Tibial nerve (tissue), 4 donors: ENCODE results near the gene FGD4.

Experiments
- CTCF ChIP-seq, 5 experiments: fragments of 200-600 bp in 3 of 5; fragments of 450-650 bp in 2 of 5; sonication (generic) in 3 of 5; IDR thresholded peaks; one replicate each; pipeline ENCODE4 v1.5.1; 2016 to 2019; ENCODE audit warnings: antibody characterized with exemption in 5 of 5, mild to moderate bottlenecking in 3 of 5, moderate library complexity in 2 of 5
- EP300 ChIP-seq, 2 donors: sonication (generic); formaldehyde crosslinking; IDR thresholded peaks; one replicate each; pipeline ENCODE4 v1.6.1; 2017; ENCODE audit warnings: antibody characterized with exemption in 2 of 2, mild to moderate bottlenecking in 1 of 2
- POLR2A ChIP-seq, 2 donors: fragments of 450-650 bp; IDR thresholded peaks; one replicate each; pipeline ENCODE4 v1.6.1; 2017; ENCODE audit warnings: antibody characterized with exemption in 2 of 2, mild to moderate bottlenecking in 2 of 2, moderate library complexity in 2 of 2

- TF ChIP-seq CTCF (IDR thresholded peaks at IDR 0.05) (no peak), EP300 (IDR thresholded peaks at IDR 0.05) (no peak), POLR2A (IDR thresholded peaks at IDR 0.05) (no peak)
Observed at GRCh38 chr12:32615441-32615840, 216.1 kb downstream of the FGD4 start.
